Mucosa of stomach (tissue), 1 donor: ENCODE data around the gene PLCH1.

Experiments used
- H3K27me3 ChIP-seq: one replicate; pipeline ENCODE4 v1.7.0; 2013; ENCODE audit warnings: mild to moderate bottlenecking, low read length; ENCODE audit not compliant: control insufficient read depth, insufficient read depth
- H3K36me3 ChIP-seq: one replicate; pipeline ENCODE4 v1.7.0; 2013; ENCODE audit warnings: low read length; ENCODE audit not compliant: control insufficient read depth, insufficient read depth
- H3K4me1 ChIP-seq: one replicate; pipeline ENCODE4 v1.7.0; 2013; ENCODE audit warnings: mild to moderate bottlenecking, low read length; ENCODE audit not compliant: control insufficient read depth, insufficient read depth
- H3K4me3 ChIP-seq: one replicate; pipeline ENCODE4 v1.7.0; 2013; ENCODE audit warnings: low read length
- H3K9ac ChIP-seq: one replicate; pipeline ENCODE4 v1.7.0; 2013; ENCODE audit warnings: mild to moderate bottlenecking, low read length, moderate library complexity
- H3K9me3 ChIP-seq: one replicate; pipeline ENCODE4 v1.7.0; 2013; ENCODE audit warnings: mild to moderate bottlenecking, low read length, moderate library complexity; ENCODE audit not compliant: control insufficient read depth
- donor health status: Pancreatic carcinoma.

The PLCH1 gene

GRCh38 chr3:155607761-155608160 is 137.1 kb downstream of the PLCH1 start:
- no peaks in the 10 kb centered on the region for H3K36me3 ChIP-seq
- no peak overlapping the region for H3K9ac ChIP-seq
- peaks cover 21% of the 10 kb centered on the region for H3K4me1 ChIP-seq
- no peak overlapping the region for H3K4me3 ChIP-seq
- H3K27me3 ChIP-seq = no peaks in the 10 kb centered on the region
- no peaks in the 10 kb centered on the region for H3K9me3 ChIP-seq

- H3K36me3 ChIP-seq = no peaks in the 10 kb centered on the region
- peaks cover 21% of the 10 kb centered on the region for H3K4me1 ChIP-seq
- H3K27me3 ChIP-seq = no peaks in the 10 kb centered on the region
- peak overlapping the region; percentile 41 for H3K9ac ChIP-seq
- no peak overlapping the region for H3K4me3 ChIP-seq
- no peaks in the 10 kb centered on the region for H3K9me3 ChIP-seq
Measured at GRCh38 chr3:155605571-155605970, 139.3 kb downstream of the PLCH1 start.

DNA sequence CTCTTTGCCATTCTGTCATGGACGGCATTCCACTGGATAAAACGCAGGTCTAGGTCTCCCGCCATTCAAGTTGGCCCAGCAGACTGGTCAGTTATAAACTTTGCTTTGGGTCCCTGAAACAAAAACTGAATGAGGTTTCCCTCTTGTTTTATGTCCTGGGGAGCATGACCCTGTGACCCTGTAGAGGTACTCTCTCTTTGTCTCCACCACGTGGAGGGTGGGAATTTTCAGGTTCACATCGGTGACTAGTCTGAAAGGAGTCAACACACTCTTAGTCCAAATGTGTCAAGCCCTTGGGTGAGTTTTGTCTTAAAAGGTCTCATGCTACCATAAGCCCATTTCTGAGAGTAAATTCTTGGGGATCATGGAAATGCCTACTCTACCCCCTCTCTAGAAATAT is 139.9 kb downstream of the PLCH1 start:
- peaks cover 21% of the 10 kb centered on the region for H3K4me1 ChIP-seq
- no peaks in the 10 kb centered on the region for H3K27me3 ChIP-seq
- H3K36me3 ChIP-seq = no peaks in the 10 kb centered on the region
- no peak overlapping the region for H3K4me3 ChIP-seq
- H3K9me3 ChIP-seq = no peaks in the 10 kb centered on the region
- H3K9ac ChIP-seq = no peak overlapping the region

- Histone ChIP-seq H3K27me3 (no peaks in the 10 kb centered on the region), H3K4me1 (peaks cover 21% of the 10 kb centered on the region), H3K4me3 (no peak overlapping the region), H3K36me3 (no peaks in the 10 kb centered on the region), H3K9ac (no peak overlapping the region), H3K9me3 (no peaks in the 10 kb centered on the region)
Measured at GRCh38 chr3:155604126-155604525, 140.7 kb downstream of the PLCH1 start.

- no peaks in the 10 kb centered on the region for H3K36me3 ChIP-seq
- H3K9ac ChIP-seq = no peak overlapping the region
- H3K4me3 ChIP-seq = no peak overlapping the region
- H3K4me1 ChIP-seq = peaks cover 21% of the 10 kb centered on the region
- H3K27me3 ChIP-seq = no peaks in the 10 kb centered on the region
- H3K9me3 ChIP-seq = no peaks in the 10 kb centered on the region
Measured at GRCh38 chr3:155603302-155603701, 141.6 kb downstream of the PLCH1 start.

DNA sequence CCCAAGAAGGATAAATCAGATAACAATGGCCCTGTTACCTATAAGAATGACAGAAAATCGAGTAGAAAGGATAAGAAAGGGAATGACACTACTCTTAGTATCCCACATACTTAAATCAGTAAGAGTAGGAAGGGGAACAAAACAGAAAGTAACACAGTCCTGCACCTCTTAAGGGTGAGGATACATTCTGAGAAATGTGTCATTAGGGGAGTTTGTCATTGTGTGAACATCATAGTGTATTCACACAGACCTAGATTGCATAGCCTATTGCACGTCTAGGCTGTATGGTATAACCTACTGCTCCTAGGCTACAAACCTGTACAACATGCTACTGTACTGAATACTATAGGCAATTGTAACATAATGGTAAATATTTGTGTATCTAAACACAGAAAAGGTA is 142.6 kb downstream of the PLCH1 start:
- Histone ChIP-seq H3K9ac (no peak overlapping the region), H3K4me3 (no peak overlapping the region), H3K36me3 (no peaks in the 10 kb centered on the region), H3K9me3 (no peaks in the 10 kb centered on the region), H3K27me3 (no peaks in the 10 kb centered on the region), H3K4me1 (peaks cover 21% of the 10 kb centered on the region)

GRCh38 chr3:155598671-155599070 is 146.2 kb downstream of the PLCH1 start:
- H3K4me3 ChIP-seq = no peak overlapping the region
- H3K9me3 ChIP-seq = no peaks in the 10 kb centered on the region
- peaks cover 15% of the 10 kb centered on the region for H3K4me1 ChIP-seq

DNA sequence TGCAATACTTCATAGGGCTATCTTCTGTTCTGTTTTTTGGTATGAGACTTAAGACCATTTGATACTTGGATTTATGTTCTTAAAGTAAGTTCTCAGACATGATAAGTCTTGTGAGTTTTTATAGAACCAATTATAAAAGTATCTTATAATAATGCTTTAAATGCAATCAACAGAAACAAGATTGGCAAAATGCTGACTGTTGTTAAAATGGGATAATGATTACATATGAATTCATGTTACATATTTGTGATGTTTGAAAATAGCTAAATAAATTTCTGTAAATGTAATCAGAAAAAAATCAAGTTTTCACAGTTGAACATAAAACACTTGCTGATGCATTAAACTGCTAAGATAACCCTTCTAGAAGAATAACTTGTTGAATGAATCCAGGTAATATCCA is 148.3 kb downstream of the PLCH1 start:
- Histone ChIP-seq H3K27me3 (no peaks in the 10 kb centered on the region), H3K36me3 (no peaks in the 10 kb centered on the region), H3K4me3 (no peak overlapping the region), H3K4me1 (peaks cover 9% of the 10 kb centered on the region), H3K9me3 (no peaks in the 10 kb centered on the region), H3K9ac (no peak overlapping the region)

More at GRCh38 chr3:155598671-155599070, 146.2 kb downstream of the PLCH1 start:
- no peaks in the 10 kb centered on the region for H3K27me3 ChIP-seq
- H3K9ac ChIP-seq = no peak overlapping the region
- H3K36me3 ChIP-seq = no peaks in the 10 kb centered on the region

- H3K9ac ChIP-seq = no peak overlapping the region
- H3K36me3 ChIP-seq = no peaks in the 10 kb centered on the region
Measured at GRCh38 chr3:155595371-155595770, 149.5 kb downstream of the PLCH1 start.

GRCh38 chr3:155594526-155595187 is 150.2 kb downstream of the PLCH1 start:
- H3K4me1 ChIP-seq = peaks cover 9% of the 10 kb centered on the region
- H3K9ac ChIP-seq = no peak overlapping the region
- H3K9me3 ChIP-seq = no peaks in the 10 kb centered on the region
- H3K36me3 ChIP-seq = no peaks in the 10 kb centered on the region
- H3K27me3 ChIP-seq = no peaks in the 10 kb centered on the region
- H3K4me3 ChIP-seq = no peak overlapping the region

More at GRCh38 chr3:155595371-155595770, 149.5 kb downstream of the PLCH1 start:
- Histone ChIP-seq H3K27me3 (no peaks in the 10 kb centered on the region), H3K9me3 (no peaks in the 10 kb centered on the region), H3K4me1 (peaks cover 9% of the 10 kb centered on the region), H3K4me3 (no peak overlapping the region)

DNA sequence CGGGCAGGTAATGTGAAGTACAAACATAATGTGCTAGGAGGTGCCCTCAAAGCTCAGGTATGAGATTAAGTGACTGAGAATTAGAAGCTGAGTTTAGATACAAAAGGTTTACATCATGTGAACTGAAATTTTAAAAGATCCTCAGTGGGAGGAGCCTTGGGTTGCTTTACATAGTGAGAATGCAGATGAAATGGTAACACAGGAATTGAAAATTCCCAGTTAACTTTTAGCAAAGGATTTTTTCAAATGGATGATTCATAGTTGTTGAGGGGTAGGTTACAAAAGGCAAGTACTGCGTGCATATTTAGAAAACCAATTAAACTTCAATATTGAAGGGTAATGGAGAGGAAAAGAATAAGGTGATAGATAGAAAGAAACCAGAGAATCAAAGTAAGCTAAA is 157.3 kb downstream of the PLCH1 start:
- H3K4me3 ChIP-seq = no peak overlapping the region
- H3K9me3 ChIP-seq = no peaks in the 10 kb centered on the region
- H3K27me3 ChIP-seq = no peaks in the 10 kb centered on the region
- H3K4me1 ChIP-seq = no peaks in the 10 kb centered on the region
- no peaks in the 10 kb centered on the region for H3K36me3 ChIP-seq
- H3K9ac ChIP-seq = no peak overlapping the region

GRCh38 chr3:155585384-155585783 is 159.5 kb downstream of the PLCH1 start:
- Histone ChIP-seq H3K4me3 (no peak overlapping the region), H3K27me3 (no peaks in the 10 kb centered on the region), H3K9me3 (no peaks in the 10 kb centered on the region), H3K36me3 (no peaks in the 10 kb centered on the region), H3K9ac (no peak overlapping the region), H3K4me1 (no peaks in the 10 kb centered on the region)

- no peak overlapping the region for H3K4me3 ChIP-seq
- no peaks in the 10 kb centered on the region for H3K4me1 ChIP-seq
- H3K9me3 ChIP-seq = no peaks in the 10 kb centered on the region
- no peaks in the 10 kb centered on the region for H3K27me3 ChIP-seq
- H3K9ac ChIP-seq = no peak overlapping the region
- no peaks in the 10 kb centered on the region for H3K36me3 ChIP-seq
Measured at GRCh38 chr3:155581579-155581978, 163.3 kb downstream of the PLCH1 start.
